A549 (cell line): ENCODE measurements around the gene ARFIP1.

ENCODE experiments used
- CHD2 ChIP-seq: fragments of 150-350 bp; IDR thresholded peaks from 2 replicates; pipeline ENCODE4 v1.6.1; 2014; ENCODE audit warnings: low read length; ENCODE audit not compliant: partially characterized antibody
- EHF ChIP-seq: fragments of 250-450 bp; sonication (Bioruptor Pico); IDR thresholded peaks from 2 replicates; pipeline ENCODE4 v1.5.0; 2020; ENCODE audit warnings: mild to moderate bottlenecking
- EP300 ChIP-seq, 2 experiments: fragments of >200 bp; sonication (Bioruptor Twin); formaldehyde crosslinking; IDR thresholded peaks; 2 replicates in 1 of 2; 3 replicates in 1 of 2; pipeline ENCODE4 v1.6.1; 2016 to 2017
- HOXA7 ChIP-seq: fragments of 250-450 bp; sonication (Bioruptor Pico); IDR thresholded peaks from 2 replicates; pipeline ENCODE4 v1.5.0; 2020; ENCODE audit warnings: mild to moderate bottlenecking, moderate library complexity
- MAFK ChIP-seq: fragments of 450-650 bp; IDR thresholded peaks from 2 replicates; pipeline ENCODE4 v1.6.1; 2014; ENCODE audit not compliant: partially characterized antibody
- MYC ChIP-seq: IDR thresholded peaks from 2 replicates; pipeline ENCODE4 v1.6.1; 2012; ENCODE audit warnings: mild to moderate bottlenecking, inconsistent platforms, low read length, improper control_type of control experiment, borderline replicate concordance
- POLR2A ChIP-seq: IDR thresholded peaks from 2 replicates; pipeline ENCODE4 v1.6.1; 2012; ENCODE audit warnings: mild to moderate bottlenecking, low read length
- POLR2AphosphoS2 ChIP-seq: conservative IDR thresholded peaks from 2 replicates; pipeline ENCODE4 v1.6.1; 2012; ENCODE audit warnings: low read length, improper control_type of control experiment, inconsistent platforms
- RFX5 ChIP-seq: fragments of 450-650 bp; IDR thresholded peaks from 2 replicates; pipeline ENCODE4 v1.7.1; 2014; ENCODE audit warnings: antibody characterized with exemption, mild to moderate bottlenecking, moderate library complexity
- RNF2 ChIP-seq: fragments of 200-600 bp; sonication (generic); IDR thresholded peaks from 2 replicates; pipeline ENCODE4 v1.6.1; 2016; ENCODE audit warnings: low read depth, mild to moderate bottlenecking, antibody characterized with exemption, moderate library complexity, borderline replicate concordance
- TF ChIP-seq, protein P1 (sequence below): fragments of >200 bp; sonication (Bioruptor Twin); formaldehyde crosslinking; IDR thresholded peaks from 3 replicates; pipeline ENCODE4 v1.5.1; 2016
- TF ChIP-seq, protein P2 (sequence below): fragments of 200-600 bp; sonication (generic); IDR thresholded peaks from 2 replicates; pipeline ENCODE4 v1.6.1; 2016; ENCODE audit warnings: antibody characterized with exemption, mild to moderate bottlenecking, moderate library complexity
- TF ChIP-seq, protein P3 (sequence below): IDR thresholded peaks from 2 replicates; pipeline ENCODE4 v1.6.1; 2012

DNA sequence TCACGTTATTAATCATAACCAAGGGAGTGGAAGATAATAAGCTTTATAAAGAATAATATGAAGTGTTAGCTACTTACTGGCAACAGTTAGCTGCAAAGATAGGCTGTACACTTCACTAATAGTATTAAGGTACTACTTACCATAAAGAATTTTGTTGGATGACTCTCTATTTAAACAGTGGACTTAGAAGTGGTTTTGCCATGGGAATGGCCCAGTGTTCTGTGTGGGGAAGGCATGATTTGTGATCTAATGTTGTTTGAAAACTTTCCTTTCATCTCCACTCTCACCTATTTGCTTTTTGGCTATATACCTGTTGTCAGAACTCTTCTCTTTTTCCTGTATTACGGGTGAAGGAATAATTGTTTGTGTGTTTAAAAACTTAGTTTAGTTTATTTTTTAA lies 179.3 kb downstream of the ARFIP1 start:
- TF ChIP-seq RFX5 (no peak), POLR2AphosphoS2 (no peak), EP300 (IDR thresholded peaks at IDR 0.05) (no peak), HOXA7 (CRISPR knock-in tag) (no peak), CHD2 (no peak), POLR2A (no peak), MYC (no peak), EHF (no peak), RNF2 (no peak), MAFK (no peak)
- TF ChIP-seq, protein P1, sequence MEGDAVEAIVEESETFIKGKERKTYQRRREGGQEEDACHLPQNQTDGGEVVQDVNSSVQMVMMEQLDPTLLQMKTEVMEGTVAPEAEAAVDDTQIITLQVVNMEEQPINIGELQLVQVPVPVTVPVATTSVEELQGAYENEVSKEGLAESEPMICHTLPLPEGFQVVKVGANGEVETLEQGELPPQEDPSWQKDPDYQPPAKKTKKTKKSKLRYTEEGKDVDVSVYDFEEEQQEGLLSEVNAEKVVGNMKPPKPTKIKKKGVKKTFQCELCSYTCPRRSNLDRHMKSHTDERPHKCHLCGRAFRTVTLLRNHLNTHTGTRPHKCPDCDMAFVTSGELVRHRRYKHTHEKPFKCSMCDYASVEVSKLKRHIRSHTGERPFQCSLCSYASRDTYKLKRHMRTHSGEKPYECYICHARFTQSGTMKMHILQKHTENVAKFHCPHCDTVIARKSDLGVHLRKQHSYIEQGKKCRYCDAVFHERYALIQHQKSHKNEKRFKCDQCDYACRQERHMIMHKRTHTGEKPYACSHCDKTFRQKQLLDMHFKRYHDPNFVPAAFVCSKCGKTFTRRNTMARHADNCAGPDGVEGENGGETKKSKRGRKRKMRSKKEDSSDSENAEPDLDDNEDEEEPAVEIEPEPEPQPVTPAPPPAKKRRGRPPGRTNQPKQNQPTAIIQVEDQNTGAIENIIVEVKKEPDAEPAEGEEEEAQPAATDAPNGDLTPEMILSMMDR, result no peak
- TF ChIP-seq, protein P2, sequence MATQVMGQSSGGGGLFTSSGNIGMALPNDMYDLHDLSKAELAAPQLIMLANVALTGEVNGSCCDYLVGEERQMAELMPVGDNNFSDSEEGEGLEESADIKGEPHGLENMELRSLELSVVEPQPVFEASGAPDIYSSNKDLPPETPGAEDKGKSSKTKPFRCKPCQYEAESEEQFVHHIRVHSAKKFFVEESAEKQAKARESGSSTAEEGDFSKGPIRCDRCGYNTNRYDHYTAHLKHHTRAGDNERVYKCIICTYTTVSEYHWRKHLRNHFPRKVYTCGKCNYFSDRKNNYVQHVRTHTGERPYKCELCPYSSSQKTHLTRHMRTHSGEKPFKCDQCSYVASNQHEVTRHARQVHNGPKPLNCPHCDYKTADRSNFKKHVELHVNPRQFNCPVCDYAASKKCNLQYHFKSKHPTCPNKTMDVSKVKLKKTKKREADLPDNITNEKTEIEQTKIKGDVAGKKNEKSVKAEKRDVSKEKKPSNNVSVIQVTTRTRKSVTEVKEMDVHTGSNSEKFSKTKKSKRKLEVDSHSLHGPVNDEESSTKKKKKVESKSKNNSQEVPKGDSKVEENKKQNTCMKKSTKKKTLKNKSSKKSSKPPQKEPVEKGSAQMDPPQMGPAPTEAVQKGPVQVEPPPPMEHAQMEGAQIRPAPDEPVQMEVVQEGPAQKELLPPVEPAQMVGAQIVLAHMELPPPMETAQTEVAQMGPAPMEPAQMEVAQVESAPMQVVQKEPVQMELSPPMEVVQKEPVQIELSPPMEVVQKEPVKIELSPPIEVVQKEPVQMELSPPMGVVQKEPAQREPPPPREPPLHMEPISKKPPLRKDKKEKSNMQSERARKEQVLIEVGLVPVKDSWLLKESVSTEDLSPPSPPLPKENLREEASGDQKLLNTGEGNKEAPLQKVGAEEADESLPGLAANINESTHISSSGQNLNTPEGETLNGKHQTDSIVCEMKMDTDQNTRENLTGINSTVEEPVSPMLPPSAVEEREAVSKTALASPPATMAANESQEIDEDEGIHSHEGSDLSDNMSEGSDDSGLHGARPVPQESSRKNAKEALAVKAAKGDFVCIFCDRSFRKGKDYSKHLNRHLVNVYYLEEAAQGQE, result no peak
- TF ChIP-seq, protein P3, sequence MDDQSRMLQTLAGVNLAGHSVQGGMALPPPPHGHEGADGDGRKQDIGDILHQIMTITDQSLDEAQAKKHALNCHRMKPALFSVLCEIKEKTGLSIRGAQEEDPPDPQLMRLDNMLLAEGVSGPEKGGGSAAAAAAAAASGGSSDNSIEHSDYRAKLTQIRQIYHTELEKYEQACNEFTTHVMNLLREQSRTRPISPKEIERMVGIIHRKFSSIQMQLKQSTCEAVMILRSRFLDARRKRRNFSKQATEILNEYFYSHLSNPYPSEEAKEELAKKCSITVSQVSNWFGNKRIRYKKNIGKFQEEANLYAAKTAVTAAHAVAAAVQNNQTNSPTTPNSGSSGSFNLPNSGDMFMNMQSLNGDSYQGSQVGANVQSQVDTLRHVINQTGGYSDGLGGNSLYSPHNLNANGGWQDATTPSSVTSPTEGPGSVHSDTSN, result no peak
